ENCODE data around the gene TSPAN9. TPM values are rescaled to one million over a fixed set of nuclear protein-coding genes. Genes with fewer than 3 reads are reported as not detected.

The TSPAN9 gene
- total RNA-seq, 1 experiment from 2014 or later: 28.7 TPM

- DNase-seq (ENCODE audit: low read depth): peak; percentile 29
Observed at GRCh38 chr12:3332188-3332587, 255.0 kb downstream of the TSPAN9 start.

DNA sequence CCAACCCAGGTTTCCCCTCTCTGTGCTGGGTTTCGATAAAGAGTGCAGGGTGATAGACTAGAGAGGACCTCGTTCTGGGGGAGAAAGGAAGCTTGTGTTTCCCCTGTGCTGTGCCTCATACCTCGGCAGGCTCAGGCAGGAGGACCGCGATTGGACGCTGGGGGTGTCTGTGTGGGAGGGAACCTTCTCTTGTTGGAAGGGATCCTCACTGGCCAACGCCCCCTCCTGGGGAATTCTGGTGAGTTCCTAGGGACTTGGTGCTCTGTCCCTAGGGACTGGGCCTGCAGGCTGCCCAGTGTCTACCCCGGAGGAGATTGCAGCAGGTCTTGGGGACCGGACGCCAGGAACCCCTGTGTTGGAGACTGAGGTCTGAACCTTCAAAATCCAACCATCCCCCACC, 256.4 kb downstream of the TSPAN9 start:
- no peak for DNase-seq (ENCODE audit: low read depth)

GRCh38 chr12:3333991-3334391, 256.8 kb downstream of the TSPAN9 start:
- DNase-seq (ENCODE audit: low read depth): no peak

- DNase-seq (ENCODE audit: low read depth): no peak
Observed at GRCh38 chr12:3335078-3335487, 257.9 kb downstream of the TSPAN9 start.

Other genes with a start within 250 kb of the TSPAN9 start
- not detected in 2 replicates for gene NRIP2, start 242.3 kb upstream of the TSPAN9 start, total RNA-seq (2014; rRNA removed)
- gene TEX52, start 220.3 kb upstream of the TSPAN9 start, total RNA-seq (2014; rRNA removed): not detected in 2 replicates
- gene FOXM1, start 200.2 kb upstream of the TSPAN9 start, total RNA-seq (2014; rRNA removed): 63.0 and 81.3 TPM in 2 replicates
- gene RHNO1, start 200.2 kb upstream of the TSPAN9 start, total RNA-seq (2014; rRNA removed): 58.9 and 62.7 TPM in 2 replicates
- 29.8 and 38.6 TPM in 2 replicates for gene TULP3, start 186.5 kb upstream of the TSPAN9 start, total RNA-seq (2014; rRNA removed)
- gene TEAD4, start 118.0 kb upstream of the TSPAN9 start, total RNA-seq (2014; rRNA removed): 31.3 and 43.6 TPM in 2 replicates

Data from LHCN-M2 (cell line).